HG03175 (cell line): ENCODE data around the gene NTM.
"Not testable (repeated sequence)": the region's sequence is repeated elsewhere in the genome, so short reads cannot be mapped to it uniquely, and the experiment has no call there.

Experiments used
- ATAC-seq: cut with Tn5 transposase; IDR thresholded peaks from one replicate; pipeline ENCODE4 v1.9.1; 2021; ENCODE audit warnings: mild to moderate bottlenecking, moderate library complexity; ENCODE audit not compliant: unreplicated experiment

Gene NTM

GRCh38 chr11:132050577-132051165, 680.3 kb downstream of the NTM start:
- no peak for ATAC-seq

GRCh38 chr11:132051704-132052103, 681.3 kb downstream of the NTM start:
- no peak for ATAC-seq

- no peak for ATAC-seq
These were observed 681.9 kb downstream of the NTM start for GRCh38 chr11:132052342-132052741.

GRCh38 chr11:132052904-132053303, 682.5 kb downstream of the NTM start:
- no peak for ATAC-seq

GRCh38 chr11:132054822-132055221, 684.4 kb downstream of the NTM start:
- no peak for ATAC-seq

GRCh38 chr11:132055296-132055695, 684.9 kb downstream of the NTM start:
- ATAC-seq: no peak

GRCh38 chr11:132056689-132057088, 686.3 kb downstream of the NTM start:
- ATAC-seq: no peak

- no peak for ATAC-seq
These were observed 686.9 kb downstream of the NTM start for GRCh38 chr11:132057266-132057665.

- no peak for ATAC-seq
These were observed 687.9 kb downstream of the NTM start for GRCh38 chr11:132058211-132058772.

GRCh38 chr11:132060567-132060966, 690.2 kb downstream of the NTM start:
- no peak for ATAC-seq

- no peak for ATAC-seq
These were observed 691.6 kb downstream of the NTM start for GRCh38 chr11:132062031-132062430.

- no peak for ATAC-seq
These were observed 692.1 kb downstream of the NTM start for GRCh38 chr11:132062541-132062940.

GRCh38 chr11:132064987-132065620, 694.7 kb downstream of the NTM start:
- ATAC-seq: no peak

- no peak for ATAC-seq
These were observed 698.1 kb downstream of the NTM start for GRCh38 chr11:132068556-132068955.

- ATAC-seq: not testable (repeated sequence)
These were observed 699.2 kb downstream of the NTM start for GRCh38 chr11:132069593-132069992.

GRCh38 chr11:132070907-132071306, 700.5 kb downstream of the NTM start:
- ATAC-seq: not testable (repeated sequence)

- no peak for ATAC-seq
These were observed 701.8 kb downstream of the NTM start for GRCh38 chr11:132072044-132072857.

- ATAC-seq: no peak
These were observed 702.4 kb downstream of the NTM start for GRCh38 chr11:132072858-132073211.

GRCh38 chr11:132073787-132074186, 703.4 kb downstream of the NTM start:
- ATAC-seq: no peak

GRCh38 chr11:132075447-132075846, 705.0 kb downstream of the NTM start:
- ATAC-seq: no peak

- ATAC-seq: no peak
These were observed 707.0 kb downstream of the NTM start for GRCh38 chr11:132077416-132077815.
